Adipose tissue (tissue), 3 donors: ENCODE results near the gene OTOP3. TPM values are rescaled to one million over a fixed set of nuclear protein-coding genes. Genes with fewer than 3 reads are reported as not detected.
"Not testable (repeated sequence)": the region's sequence is repeated elsewhere in the genome, so short reads cannot be mapped to it uniquely, and the experiment has no call there.

Experiments
- H3K27ac ChIP-seq: one replicate; pipeline ENCODE4 v1.5.1; 2013; ENCODE audit warnings: low read depth, low read length
- WGBS, 3 donors: extraction: QIAGEN DNeasy Blood & Tissue Kit; methylation state at CpG; one replicate each; pipeline ENCODE4 v1.1.7; 2013; 5-methylcytosine and 5-hydroxymethylcytosine counted together
- polyA plus RNA-seq, 3 donors: library from polyadenylated mRNA; stranded (reverse); fragments of 200-250 nt; gene quantifications; one replicate each; pipeline ENCODE4 v1.2.3, GENCODE V29; 2013
- donor health status: healthy with polysubstance abuse.
- donor health status: Bipolar disorder and iron deficiency.
- donor health status: healthy.

Gene OTOP3
- under 1 TPM in 1 of 3 donors, not detected in 2; 0.38 TPM for polyA plus RNA-seq

GRCh38 chr17:74935585-74936469 lies at the start of gene OTOP3:
Gene OTOP3 (plus strand): TSS chr17:74935898. CDS start chr17:74935922, 24 bp downstream.
- no peak within 1 kb of the TSS for H3K27ac ChIP-seq
- WGBS, 3 donors, result 3 to 6% (median 4%) methylated on average over 70 to 78 of the region's 78 CpGs

GRCh38 chr17:74888469-74888868 lies 47.2 kb upstream of the OTOP3 start:
- 51 to 67% (median 56%) methylated on average over 13 of the region's 13 CpGs for WGBS, 3 donors
- no peak overlapping the region for H3K27ac ChIP-seq

- no peak overlapping the region for H3K27ac ChIP-seq
These were observed 45.1 kb upstream of the OTOP3 start for GRCh38 chr17:74890554-74890953.

GRCh38 chr17:74892013-74892841 lies 43.5 kb upstream of the OTOP3 start:
- whole genome bisulfite sequencing, 3 donors, result 47 to 67% (median 65%) methylated on average over 19 to 20 of the region's 20 CpGs
- no peak overlapping the region for H3K27ac ChIP-seq

More at GRCh38 chr17:74890554-74890953, 45.1 kb upstream of the OTOP3 start:
- 91 to 94% (median 92%) methylated on average over 7 of the region's 7 CpGs for WGBS, 3 donors

- WGBS, 3 donors, result 4% methylated on average over 75 to 86 of the region's 86 CpGs
- no peak within 1 kb of the TSS for H3K27ac ChIP-seq
These were observed 42.5 kb upstream of the OTOP3 start, which contains the start of gene FADS6 for GRCh38 chr17:74892974-74893911. Gene FADS6 (minus strand): TSS chr17:74893633. CDS start chr17:74893595, 38 bp downstream.

- no peak overlapping the region for H3K27ac ChIP-seq
- 28 to 34% (median 30%) methylated on average over 22 of the region's 22 CpGs for WGBS, 3 donors
These were observed 41.6 kb upstream of the OTOP3 start for GRCh38 chr17:74893936-74894671.

- 82 to 86% (median 84%) methylated on average over 11 of the region's 11 CpGs for WGBS, 3 donors
- H3K27ac ChIP-seq, result no peak overlapping the region
These were observed 37.2 kb upstream of the OTOP3 start for GRCh38 chr17:74898376-74898946.

GRCh38 chr17:74900208-74900607 lies 35.5 kb upstream of the OTOP3 start:
- 83 to 87% (median 84%) methylated on average over 8 of the region's 8 CpGs for WGBS, 3 donors

GRCh38 chr17:74901353-74902135 lies 34.2 kb upstream of the OTOP3 start:
- 51 to 78% (median 57%) methylated on average over 14 of the region's 14 CpGs for WGBS, 3 donors

More at GRCh38 chr17:74900208-74900607, 35.5 kb upstream of the OTOP3 start:
- H3K27ac ChIP-seq, result no peak overlapping the region

GRCh38 chr17:74903034-74903433 lies 32.7 kb upstream of the OTOP3 start:
- H3K27ac ChIP-seq, result no peak overlapping the region
- WGBS, 3 donors, result 82 to 88% (median 85%) methylated on average over 9 of the region's 9 CpGs

More at GRCh38 chr17:74901353-74902135, 34.2 kb upstream of the OTOP3 start:
- no peak overlapping the region for H3K27ac ChIP-seq

GRCh38 chr17:74903671-74904070 lies 32.0 kb upstream of the OTOP3 start:
- H3K27ac ChIP-seq, result no peak overlapping the region
- 57 to 79% (median 76%) methylated on average over 6 of the region's 6 CpGs for WGBS, 3 donors

- 72 to 74% (median 73%) methylated on average over 7 of the region's 7 CpGs for WGBS, 3 donors
These were observed 30.9 kb upstream of the OTOP3 start for GRCh38 chr17:74904687-74905409.

GRCh38 chr17:74906214-74906793 lies 29.4 kb upstream of the OTOP3 start:
- not testable (repeated sequence) for H3K27ac ChIP-seq
- 68 to 70% (median 69%) methylated on average over 6 of the region's 6 CpGs for WGBS, 3 donors

More at GRCh38 chr17:74904687-74905409, 30.9 kb upstream of the OTOP3 start:
- H3K27ac ChIP-seq, result no peak overlapping the region

- WGBS, 3 donors, result 94 to 96% (median 94%) methylated on average over 28 to 34 of the region's 34 CpGs
- H3K27ac ChIP-seq, result no peak overlapping the region
These were observed 28.7 kb upstream of the OTOP3 start for GRCh38 chr17:74907012-74907411.

- not testable (repeated sequence) for H3K27ac ChIP-seq
- 67 to 77% (median 69%) methylated on average over 4 of the region's 4 CpGs for whole genome bisulfite sequencing, 3 donors
These were observed 26.6 kb upstream of the OTOP3 start for GRCh38 chr17:74909097-74909496.
